Kidney (tissue), 14 donors: ENCODE results near the gene LYRM4. TPM values are rescaled to one million over a fixed set of nuclear protein-coding genes. Genes with fewer than 3 reads are reported as not detected.
"Not testable (repeated sequence)": the region's sequence is repeated elsewhere in the genome, so short reads cannot be mapped to it uniquely, and the experiment has no call there.

Source experiments
- DNase-seq, 5 donors: peaks; one replicate each; pipeline ENCODE4 v3.0.0-alpha.2; 2013 to 2020
- FAIRE-seq: peaks from 2 replicates; lab custom pipeline; 2012; peaks lifted over from hg19 to GRCh38; lab: Jason Lieb, UNC
- H3K27ac ChIP-seq, 2 donors: one replicate each; pipeline ENCODE4 v1.7.0; 2013; ENCODE audit warnings: low read depth in 2 of 2, low read length in 2 of 2, inconsistent platforms in 1 of 2
- H3K27me3 ChIP-seq: one replicate; pipeline ENCODE4 v1.7.1; 2013; ENCODE audit warnings: low read length, inconsistent platforms; ENCODE audit not compliant: control insufficient read depth, insufficient read depth
- H3K36me3 ChIP-seq, 3 donors: one replicate each; pipeline versions ENCODE4 v1.7.0 to v1.7.1; 2013; ENCODE audit warnings: low read length in 3 of 3, control low read depth in 1 of 3, inconsistent platforms in 1 of 3; ENCODE audit not compliant: insufficient read depth in 3 of 3, control insufficient read depth in 2 of 3
- H3K4me1 ChIP-seq, 3 donors: one replicate each; pipeline versions ENCODE4 v1.7.0 to v1.7.1; 2013; ENCODE audit warnings: low read length in 3 of 3, inconsistent platforms in 1 of 3, low read depth in 1 of 3; ENCODE audit not compliant: control insufficient read depth in 2 of 3, insufficient read depth in 2 of 3
- H3K4me3 ChIP-seq, 3 donors: one replicate each; pipeline versions ENCODE4 v1.7.0 to v1.8.1; 2013; ENCODE audit warnings: low read length in 3 of 3, control low read depth in 1 of 3, inconsistent platforms in 1 of 3
- H3K9ac ChIP-seq, 3 donors: one replicate each; pipeline versions ENCODE4 v1.7.0 to v1.7.1; 2013; ENCODE audit warnings: low read length in 3 of 3, control low read depth in 1 of 3, inconsistent platforms in 1 of 3
- H3K9me3 ChIP-seq, 3 donors: one replicate each; pipeline versions ENCODE4 v1.7.0 to v1.7.1; 2013; ENCODE audit warnings: low read length in 3 of 3, control low read depth in 1 of 3, inconsistent platforms in 1 of 3; ENCODE audit not compliant: control insufficient read depth in 2 of 3, insufficient read depth in 1 of 3
- intact Hi-C: fragments of 100-400 bp; cut with DNase I; formaldehyde crosslinking; loops from one replicate; pipeline ENCODE4 v1.11.1; 2022
- polyA plus RNA-seq: library from polyadenylated mRNA; stranded (reverse); fragments of 350-450 nt; fragmentation: Illumina TruSeq; extraction: RNeasy Lipid Tissue Mini Kit (QIAGEN cat#74804); gene quantifications from one replicate; pipeline ENCODE4 v1.2.3, GENCODE V29; 2014; ENCODE audit warnings: low read depth, low replicate concordance; ENCODE audit not compliant: insufficient read depth
- total RNA-seq: library from RNA; stranded (reverse); fragmentation: NEBNext Ultra II Directional; extraction: Animal tissue kit (Norgen Biotek cat#: 25700); gene quantifications from one replicate; pipeline ENCODE4 v1.2.1, GENCODE V29; 2021
- TF ChIP-seq, protein P1 (sequence below): IDR thresholded peaks from 3 replicates; pipeline ENCODE4 v1.5.1; 2012; ENCODE audit warnings: mild to moderate bottlenecking, moderate library complexity, borderline replicate concordance; ENCODE audit not compliant: insufficient read depth; ENCODE audit errors: extremely low read depth
- donor health status: control.
- donor health status: control.
- donor health status: control.
- donor health status: control.
- donor health status: control.
- donor health status: DM: yes; HTN: yes; CAD: no.
- donor health status: Normal renal cell carcinoma (clear cell type).

The LYRM4 gene
- total and polyA plus RNA-seq, 2 donors from 2014 or later, result 21.3 to 31.8 TPM

GRCh38 chr6:5121956-5122355, 138.8 kb downstream of the LYRM4 start:
- FAIRE-seq, result no peak
- Histone ChIP-seq H3K9ac (no peak overlapping the region), H3K9me3 (no peaks in the 10 kb centered on the region), H3K4me3 (no peak overlapping the region), H3K27me3 (no peaks in the 10 kb centered on the region), H3K4me1 (no peaks in the 10 kb centered on the region), H3K36me3 (no peaks in the 10 kb centered on the region), H3K27ac (no peak overlapping the region)
- DNase-seq, result no peak
- TF ChIP-seq, protein P1, sequence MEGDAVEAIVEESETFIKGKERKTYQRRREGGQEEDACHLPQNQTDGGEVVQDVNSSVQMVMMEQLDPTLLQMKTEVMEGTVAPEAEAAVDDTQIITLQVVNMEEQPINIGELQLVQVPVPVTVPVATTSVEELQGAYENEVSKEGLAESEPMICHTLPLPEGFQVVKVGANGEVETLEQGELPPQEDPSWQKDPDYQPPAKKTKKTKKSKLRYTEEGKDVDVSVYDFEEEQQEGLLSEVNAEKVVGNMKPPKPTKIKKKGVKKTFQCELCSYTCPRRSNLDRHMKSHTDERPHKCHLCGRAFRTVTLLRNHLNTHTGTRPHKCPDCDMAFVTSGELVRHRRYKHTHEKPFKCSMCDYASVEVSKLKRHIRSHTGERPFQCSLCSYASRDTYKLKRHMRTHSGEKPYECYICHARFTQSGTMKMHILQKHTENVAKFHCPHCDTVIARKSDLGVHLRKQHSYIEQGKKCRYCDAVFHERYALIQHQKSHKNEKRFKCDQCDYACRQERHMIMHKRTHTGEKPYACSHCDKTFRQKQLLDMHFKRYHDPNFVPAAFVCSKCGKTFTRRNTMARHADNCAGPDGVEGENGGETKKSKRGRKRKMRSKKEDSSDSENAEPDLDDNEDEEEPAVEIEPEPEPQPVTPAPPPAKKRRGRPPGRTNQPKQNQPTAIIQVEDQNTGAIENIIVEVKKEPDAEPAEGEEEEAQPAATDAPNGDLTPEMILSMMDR, result no peak
- intact Hi-C loops, result no loop called here

DNA sequence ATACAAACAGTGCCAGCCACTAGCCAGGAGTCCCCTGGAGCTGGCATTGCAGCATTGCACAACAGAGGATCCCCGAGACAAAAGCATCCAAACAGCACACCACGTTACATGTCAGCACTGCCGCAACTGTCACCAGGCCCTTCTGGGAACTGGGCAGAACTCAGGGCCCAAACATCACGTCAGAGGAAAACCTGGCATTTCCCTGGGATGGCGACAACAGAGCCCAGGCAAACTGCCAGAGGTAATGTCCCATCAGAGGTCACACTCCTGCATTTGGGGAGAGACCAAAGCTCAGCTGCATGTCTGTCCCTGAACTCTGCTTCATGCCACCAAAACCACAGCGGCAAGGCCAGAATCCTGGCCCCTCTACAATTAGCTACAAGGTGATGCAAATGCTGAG, 139.3 kb downstream of the LYRM4 start:
- Histone ChIP-seq H3K36me3 (no peaks in the 10 kb centered on the region), H3K4me1 (no peaks in the 10 kb centered on the region), H3K27ac (no peak overlapping the region), H3K9ac (no peak overlapping the region), H3K27me3 (no peaks in the 10 kb centered on the region), H3K4me3 (no peak overlapping the region), H3K9me3 (no peaks in the 10 kb centered on the region)
- no peak for FAIRE-seq
- intact Hi-C loops, result no loop called here
- no peak for DNase-seq
- TF ChIP-seq, protein P1, result no peak

DNA sequence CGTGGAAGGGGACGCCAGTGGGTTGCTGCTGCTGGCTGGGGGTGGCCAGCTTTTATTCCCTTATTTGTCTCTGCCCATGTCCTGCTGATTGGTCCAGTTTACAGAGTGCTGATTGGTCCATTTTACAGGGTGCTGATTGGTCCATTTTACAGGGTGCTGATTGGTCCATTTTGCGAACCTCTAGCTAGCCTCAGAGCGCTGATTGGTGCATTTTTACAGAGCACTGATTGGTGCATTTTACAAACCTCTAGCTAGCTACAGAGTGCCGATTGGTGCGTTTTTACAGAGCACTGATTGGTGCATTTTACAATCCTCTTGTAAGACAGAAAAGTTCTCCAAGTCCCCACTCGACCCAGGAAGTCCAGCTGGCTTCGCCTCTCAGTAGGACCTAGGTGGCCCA, 140.2 kb downstream of the LYRM4 start:
- H3K27ac ChIP-seq, H3K27me3 ChIP-seq, H3K36me3 ChIP-seq, H3K4me1 ChIP-seq, DNase-seq, H3K9me3 ChIP-seq, H3K9ac ChIP-seq, intact Hi-C loops, H3K4me3 ChIP-seq, FAIRE-seq: not testable (repeated sequence)

DNA sequence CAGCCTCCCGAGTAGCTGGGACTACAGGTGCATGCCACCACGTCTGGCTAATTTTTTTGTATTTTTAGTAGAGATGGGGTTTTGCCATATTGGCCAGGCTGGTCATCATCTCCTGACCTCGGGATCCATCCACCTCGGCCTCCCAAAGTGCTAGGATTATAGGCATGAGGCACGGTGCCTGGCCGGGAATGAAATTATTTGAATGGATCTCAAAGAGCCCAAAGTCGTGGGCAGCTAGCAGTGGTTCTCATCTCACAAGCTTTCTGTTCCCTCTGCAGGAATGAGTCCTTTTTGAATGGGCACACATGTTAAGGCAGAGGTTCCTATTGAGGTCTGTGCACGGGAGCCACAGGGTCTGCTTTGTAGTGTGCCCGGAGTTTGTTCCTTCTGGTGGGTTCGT, 140.7 kb downstream of the LYRM4 start:
- Histone ChIP-seq H3K4me3 (no peak overlapping the region), H3K27me3 (no peaks in the 10 kb centered on the region), H3K9me3 (no peaks in the 10 kb centered on the region), H3K27ac (no peak overlapping the region), H3K9ac (no peak overlapping the region), H3K36me3 (no peaks in the 10 kb centered on the region), H3K4me1 (no peaks in the 10 kb centered on the region)
- FAIRE-seq (no peak), DNase-seq (no peak)
- intact Hi-C loops, result no loop called here
- TF ChIP-seq, protein P1, result no peak
